GM12865 (cell line): ENCODE measurements around the gene SPEG.

Experiments used
- DNase-seq: peaks from one replicate; pipeline ENCODE4 v3.0.0; 2010; ENCODE audit warnings: low read depth
- H3K4me3 ChIP-seq: 2 replicates; pipeline ENCODE4 v1.5.1; 2011; ENCODE audit warnings: mild to moderate bottlenecking, low read depth, low read length, control low read depth
- TF ChIP-seq, protein P1 (sequence below): IDR thresholded peaks from 2 replicates; pipeline ENCODE4 v1.5.1; 2011; ENCODE audit warnings: low read length, control low read depth, low read depth, inconsistent platforms; ENCODE audit not compliant: insufficient read depth; ENCODE audit errors: missing control alignments

The SPEG gene

DNA sequence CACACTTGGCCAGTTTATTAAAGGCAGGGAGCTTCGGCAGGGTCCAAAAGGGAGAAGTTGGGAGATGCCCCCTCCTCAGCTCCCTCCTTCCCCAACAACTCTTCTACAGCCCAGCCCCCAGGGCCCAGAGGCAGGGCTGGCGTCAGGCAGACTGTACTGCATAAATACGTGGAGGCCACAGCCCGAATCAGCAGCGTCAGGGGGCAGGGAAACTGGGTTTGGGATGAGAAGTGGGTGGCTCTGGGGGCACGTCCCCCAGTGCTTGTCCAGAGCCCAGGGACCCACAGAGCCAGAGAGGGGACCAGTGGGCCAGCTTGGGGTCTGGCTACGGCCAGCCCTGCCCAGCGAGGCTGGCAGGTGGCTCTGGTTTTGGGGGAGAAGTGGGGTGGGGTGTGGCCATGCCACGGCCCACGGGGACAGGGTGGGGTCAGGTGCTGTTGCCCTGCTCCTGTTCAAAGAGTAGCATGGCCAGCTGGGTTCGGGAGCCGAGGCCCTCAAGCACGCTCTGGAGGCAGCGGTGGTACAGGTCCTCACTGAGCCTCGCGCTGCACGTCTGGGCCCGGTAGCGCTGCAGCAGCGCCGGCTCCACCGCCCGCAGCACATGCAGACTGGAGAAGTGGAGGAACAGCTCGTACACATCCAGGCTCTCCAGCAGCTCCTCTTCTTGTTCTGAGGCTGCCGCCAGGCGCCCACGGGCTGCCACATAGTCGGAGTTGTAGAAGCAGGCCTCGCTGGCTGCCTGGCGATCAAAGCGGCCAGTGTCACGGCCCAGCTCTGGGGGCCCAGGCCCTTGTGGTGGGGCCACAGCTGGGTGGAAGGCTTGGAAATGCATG lies 104.5 kb downstream of the SPEG start:
- H3K4me3 ChIP-seq = no peak overlapping the region
- TF ChIP-seq, protein P1, sequence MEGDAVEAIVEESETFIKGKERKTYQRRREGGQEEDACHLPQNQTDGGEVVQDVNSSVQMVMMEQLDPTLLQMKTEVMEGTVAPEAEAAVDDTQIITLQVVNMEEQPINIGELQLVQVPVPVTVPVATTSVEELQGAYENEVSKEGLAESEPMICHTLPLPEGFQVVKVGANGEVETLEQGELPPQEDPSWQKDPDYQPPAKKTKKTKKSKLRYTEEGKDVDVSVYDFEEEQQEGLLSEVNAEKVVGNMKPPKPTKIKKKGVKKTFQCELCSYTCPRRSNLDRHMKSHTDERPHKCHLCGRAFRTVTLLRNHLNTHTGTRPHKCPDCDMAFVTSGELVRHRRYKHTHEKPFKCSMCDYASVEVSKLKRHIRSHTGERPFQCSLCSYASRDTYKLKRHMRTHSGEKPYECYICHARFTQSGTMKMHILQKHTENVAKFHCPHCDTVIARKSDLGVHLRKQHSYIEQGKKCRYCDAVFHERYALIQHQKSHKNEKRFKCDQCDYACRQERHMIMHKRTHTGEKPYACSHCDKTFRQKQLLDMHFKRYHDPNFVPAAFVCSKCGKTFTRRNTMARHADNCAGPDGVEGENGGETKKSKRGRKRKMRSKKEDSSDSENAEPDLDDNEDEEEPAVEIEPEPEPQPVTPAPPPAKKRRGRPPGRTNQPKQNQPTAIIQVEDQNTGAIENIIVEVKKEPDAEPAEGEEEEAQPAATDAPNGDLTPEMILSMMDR = no peak
- no peak for DNase-seq

DNA sequence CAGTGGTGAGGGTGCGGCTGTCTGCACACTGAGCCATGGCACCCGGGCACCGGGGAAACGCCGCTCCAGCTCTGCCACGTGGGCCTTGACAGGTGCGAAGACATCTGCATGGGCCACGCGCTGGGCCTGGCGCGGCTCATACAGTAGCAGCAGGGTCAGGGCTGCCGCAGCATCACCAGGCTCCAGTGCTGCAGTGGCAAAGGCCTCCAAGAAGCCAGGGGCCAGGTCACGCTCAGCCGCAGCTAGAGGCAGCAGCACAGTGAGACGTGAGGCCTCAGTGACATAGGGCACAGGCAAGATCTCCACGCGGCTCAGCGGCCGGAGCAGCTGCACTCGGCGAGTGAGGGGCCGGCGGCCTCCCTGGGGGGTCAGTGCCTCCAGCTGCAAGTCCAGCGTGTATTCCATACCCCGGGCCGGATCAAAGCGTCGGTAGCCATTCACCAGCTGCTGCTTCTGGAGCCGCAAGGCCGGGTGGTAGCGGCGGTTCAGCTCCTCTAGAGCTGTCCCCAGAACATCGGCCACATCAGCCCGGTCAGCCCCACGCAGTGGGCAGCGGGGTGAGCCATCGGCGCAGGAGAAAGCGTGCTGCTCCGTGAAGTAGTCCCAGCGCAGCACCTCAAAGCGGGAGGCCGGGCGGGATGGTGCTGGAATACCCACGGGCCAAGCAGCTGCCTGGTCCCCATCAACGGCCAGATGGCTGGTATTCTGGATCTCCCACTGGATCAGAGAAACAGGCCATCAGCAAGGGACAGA lies 105.5 kb downstream of the SPEG start:
- TF ChIP-seq, protein P1 = no peak
- DNase-seq = no peak
- H3K4me3 ChIP-seq = no peak overlapping the region

DNA sequence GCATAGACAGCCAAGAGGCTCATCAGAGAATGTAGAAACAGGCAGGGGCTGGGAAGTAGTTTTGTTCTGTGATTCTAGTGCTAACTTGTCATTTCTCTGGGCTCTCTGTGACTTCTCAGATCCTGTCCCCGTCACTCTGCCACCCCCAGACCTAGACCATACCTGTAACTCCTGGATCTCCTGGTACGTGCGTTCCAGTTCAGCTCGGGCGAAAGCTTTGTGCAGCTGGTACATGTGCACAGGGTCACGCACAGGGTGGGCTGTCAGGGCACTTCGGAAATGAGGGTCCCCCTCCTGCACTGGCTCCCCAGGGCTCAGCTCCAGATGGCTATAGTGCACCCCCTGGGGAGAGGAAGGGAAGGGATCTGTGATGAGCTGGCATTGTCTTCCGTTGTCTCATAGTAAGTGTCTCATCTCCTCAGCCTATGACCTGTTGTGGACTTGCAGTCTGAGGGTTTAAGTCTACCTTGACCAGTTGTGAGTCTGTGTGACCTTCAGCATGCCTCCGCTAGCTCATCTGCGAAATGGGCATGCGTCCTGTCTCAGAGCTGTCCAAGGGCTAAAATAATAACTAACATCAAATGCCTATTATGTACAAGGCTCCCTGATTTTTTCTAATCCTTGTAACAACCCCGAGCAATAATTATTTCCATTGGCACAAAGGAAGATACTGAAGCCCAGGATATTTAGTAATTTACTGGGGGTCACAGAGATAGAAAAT lies 106.3 kb downstream of the SPEG start:
- TF ChIP-seq, protein P1 = no peak
- no peak for DNase-seq
- H3K4me3 ChIP-seq = no peak overlapping the region

DNA sequence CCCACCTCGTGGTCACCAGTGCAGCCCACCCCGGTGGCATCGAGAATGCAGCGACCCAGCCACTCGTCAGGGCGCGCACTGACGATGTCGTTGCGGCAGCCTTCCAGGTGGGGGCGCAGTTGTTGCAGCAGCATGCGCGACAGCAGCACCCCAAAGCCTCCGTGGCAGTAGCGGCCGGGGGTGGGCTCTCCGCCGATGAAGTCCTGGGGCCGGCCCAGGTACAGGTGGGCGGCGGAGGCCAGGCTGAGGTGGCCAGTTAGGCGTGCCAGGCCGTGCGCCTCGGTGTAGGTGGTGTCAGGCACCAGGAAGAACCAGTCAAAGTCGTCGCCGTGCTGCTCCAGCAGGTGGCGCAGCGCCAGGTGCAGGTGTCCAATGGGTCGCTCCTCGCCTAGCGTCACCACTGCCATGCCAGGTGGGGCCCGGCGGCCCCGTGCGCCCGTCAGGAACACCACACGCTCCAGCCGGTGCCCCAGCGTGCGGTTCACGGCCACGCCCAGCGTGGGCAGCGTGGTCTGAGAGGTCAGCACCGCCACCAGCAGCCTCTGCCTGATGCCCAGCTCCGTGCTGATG lies 107.1 kb downstream of the SPEG start:
- TF ChIP-seq, protein P1 = peak; percentile 91
- peak; percentile 93 for DNase-seq
- H3K4me3 ChIP-seq = peak overlapping the region; percentile 81

DNA sequence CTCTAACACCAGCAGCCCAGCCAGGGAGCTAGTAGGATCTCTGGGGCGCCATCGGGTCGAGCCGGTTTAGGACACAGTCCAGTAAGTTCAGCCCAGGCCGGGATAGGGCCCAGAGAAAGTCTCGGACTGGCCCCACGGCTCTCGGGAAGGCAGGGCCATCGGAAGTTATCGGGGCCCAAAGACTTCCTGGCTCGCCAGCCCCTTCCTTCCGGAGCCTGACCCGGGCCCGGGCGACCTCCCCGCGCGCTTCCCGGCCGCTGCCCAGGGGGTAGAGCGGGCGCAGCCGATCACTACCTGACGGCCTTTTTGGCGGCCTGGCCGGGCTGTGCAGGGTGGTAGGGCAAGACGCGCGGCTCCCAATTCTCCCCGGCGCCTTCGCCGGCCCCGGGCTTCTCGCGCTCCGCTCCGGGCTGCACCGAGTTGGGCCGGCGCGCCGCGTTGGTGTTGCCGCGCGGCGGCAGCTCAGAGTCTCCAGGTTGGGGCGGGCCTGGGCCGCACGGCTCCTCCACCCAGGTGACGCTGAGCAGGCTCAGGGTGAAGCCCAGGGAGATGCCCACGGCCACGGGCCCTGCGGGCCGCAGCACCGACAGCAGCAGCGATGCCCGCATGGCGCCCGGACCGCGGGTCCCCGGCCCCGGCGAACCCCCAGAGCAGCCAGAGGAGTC lies 108.4 kb downstream of the SPEG start:
- no peak for DNase-seq
- TF ChIP-seq, protein P1 = no peak
- H3K4me3 ChIP-seq = peak overlapping the region; percentile 81
